Stomach (tissue), 9 donors: ENCODE results near the gene LRRC74A. TPM values are rescaled to one million over a fixed set of nuclear protein-coding genes. Genes with fewer than 3 reads are reported as not detected.

Source experiments
- DNase-seq, 2 donors: peaks; one replicate each; pipeline versions ENCODE4 v3.0.0 to v3.0.0-alpha.2; 2013 to 2019
- H3K27ac ChIP-seq, 5 donors: fragments of 200-600 bp in 4 of 5; sonication (generic) in 4 of 5; one replicate each; pipeline ENCODE4 v1.5.1; 2013 to 2019; ENCODE audit warnings: mild to moderate bottlenecking in 1 of 5, moderate library complexity in 1 of 5
- H3K27me3 ChIP-seq, 3 donors: fragments of 200-600 bp; sonication (generic); one replicate each; pipeline ENCODE4 v1.5.1; 2017 to 2019; ENCODE audit warnings: mixed run types in 1 of 3
- H3K36me3 ChIP-seq, 4 donors: fragments of 200-600 bp; sonication (generic); 1 replicate in 3 of 4; 2 replicates in 1 of 4; pipeline ENCODE4 v1.5.1; 2016 to 2019
- H3K4me1 ChIP-seq, 4 donors: fragments of 200-600 bp; sonication (generic); one replicate each; pipeline ENCODE4 v1.5.1; 2016 to 2019
- H3K4me3 ChIP-seq, 4 donors: fragments of 200-600 bp; sonication (generic) in 3 of 4; one replicate each; pipeline ENCODE4 v1.5.1; 2016 to 2019; ENCODE audit warnings: mild to moderate bottlenecking in 1 of 4
- H3K9me3 ChIP-seq, 4 donors: fragments of 200-600 bp; sonication (generic); one replicate each; pipeline ENCODE4 v1.5.1; 2016 to 2019
- CTCF ChIP-seq, 7 experiments: fragments of 450-650 bp in 4 of 7; fragments of 200-600 bp in 3 of 7; sonication (generic) in 3 of 7; IDR thresholded peaks; one replicate each; pipeline ENCODE4 v1.5.1; 2016 to 2019; ENCODE audit warnings: antibody characterized with exemption in 7 of 7, control low read depth in 2 of 7, mild to moderate bottlenecking in 1 of 7
- EP300 ChIP-seq: sonication (generic); formaldehyde crosslinking; IDR thresholded peaks from one replicate; pipeline ENCODE4 v1.6.1; 2017; ENCODE audit warnings: antibody characterized with exemption
- POLR2A ChIP-seq, 4 donors: fragments of 450-650 bp; IDR thresholded peaks; one replicate each; pipeline ENCODE4 v1.6.1; 2016; ENCODE audit warnings: antibody characterized with exemption in 4 of 4, control low read depth in 2 of 4, mild to moderate bottlenecking in 1 of 4, moderate library complexity in 1 of 4
- POLR2AphosphoS5 ChIP-seq, 3 donors: sonication (generic); formaldehyde crosslinking; IDR thresholded peaks; one replicate each; pipeline ENCODE4 v1.6.1; 2016; ENCODE audit warnings: antibody characterized with exemption in 3 of 3
- WGBS, 5 donors: extraction: QIAGEN DNeasy Blood & Tissue Kit in 3 of 5; methylation state at CpG; one replicate each; pipeline versions ENCODE4 v1.1.5 to v1.1.7; 2013 to 2018; 5-methylcytosine and 5-hydroxymethylcytosine counted together
- intact Hi-C: fragments of 100-400 bp; cut with DNase I; formaldehyde crosslinking; loops from one replicate; pipeline ENCODE4 v1.15.1; 2023; ENCODE audit warnings: low total_unique reads
- polyA plus RNA-seq, 3 donors: library from polyadenylated mRNA; stranded (reverse); fragments of 200-250 nt; gene quantifications; one replicate each; pipeline ENCODE4 v1.2.3, GENCODE V29; 2013
- total RNA-seq, 5 donors: library from RNA; depleted of rRNA; stranded (reverse); fragments of >200 nt; gene quantifications; one replicate each; pipeline versions ENCODE4 v1.1.0 to v1.2.3, GENCODE V29; 2014 to 2016
- donor health status: healthy with polysubstance abuse.
- donor health status: Bipolar disorder and iron deficiency.
- donor health status: healthy.

Gene LRRC74A
- total and polyA plus RNA-seq, 8 donors, result not detected

DNA sequence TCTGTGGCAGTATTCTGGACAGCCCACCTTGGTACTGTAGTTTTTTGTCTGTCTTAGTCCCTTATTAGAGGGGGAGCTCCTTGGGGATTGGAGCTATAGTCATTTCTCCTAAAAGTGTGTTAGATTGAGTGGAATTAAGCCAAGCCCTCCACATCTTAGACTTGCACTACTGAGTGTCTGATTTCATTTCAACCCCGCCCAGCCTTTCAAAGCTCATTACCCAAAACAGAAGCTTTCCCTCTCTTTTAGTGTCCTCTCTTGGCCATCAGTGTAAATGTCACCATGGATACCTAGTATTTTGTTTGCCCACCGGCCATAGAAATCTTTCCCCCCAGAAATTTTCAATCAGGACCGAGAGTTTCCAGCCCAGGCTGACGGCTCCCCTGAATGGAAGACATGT, 74.5 kb downstream of the LRRC74A start:
- 69 to 85% (median 77%) methylated on average over 4 of the region's 4 CpGs for WGBS, 5 donors
- Histone ChIP-seq H3K9me3 (no peaks in the 10 kb centered on the region), H3K36me3 (no peaks in the 10 kb centered on the region), H3K4me3 (no peak overlapping the region), H3K27me3 (no peaks in the 10 kb centered on the region), H3K4me1 (peaks cover 8 to 40% (median 29%) of the 10 kb centered on the region in 4 donors), H3K27ac (peak overlapping the region in 4 of 5 donors; percentile 8 to 76 (median 38))
- DNase-seq, result no peak
- intact Hi-C loops, result no loop called here
- TF ChIP-seq POLR2A (IDR thresholded peaks at IDR 0.05) (no peak), CTCF (IDR thresholded peaks at IDR 0.05) (no peak), EP300 (no peak), POLR2AphosphoS5 (IDR thresholded peaks at IDR 0.05) (no peak)

GRCh38 chr14:76901171-76902055, 75.2 kb downstream of the LRRC74A start:
- peak overlapping the region in 4 of 5 donors; percentile 27 to 76 (median 48) for H3K27ac ChIP-seq
- 67 to 79% (median 72%) methylated on average over 6 of the region's 6 CpGs for WGBS, 5 donors
- H3K4me1 ChIP-seq, result peaks cover 8 to 41% (median 30%) of the 10 kb centered on the region in 4 donors
- no peaks in the 10 kb centered on the region for H3K36me3 ChIP-seq
- intact Hi-C loops, result no loop called here
- no peak overlapping the region for H3K4me3 ChIP-seq
- no peak for DNase-seq
- TF ChIP-seq POLR2AphosphoS5 (IDR thresholded peaks at IDR 0.05) (peak in 1 of 3 donors; percentile 39), CTCF (IDR thresholded peaks at IDR 0.05) (no peak), POLR2A (IDR thresholded peaks at IDR 0.05) (no peak), EP300 (no peak)
- H3K9me3 ChIP-seq, result no peaks in the 10 kb centered on the region
- H3K27me3 ChIP-seq, result no peaks in the 10 kb centered on the region

GRCh38 chr14:76902591-76902990, 76.4 kb downstream of the LRRC74A start:
- H3K27ac ChIP-seq, result peak overlapping the region in 3 of 5 donors; percentile 46 to 81 (median 76)
- H3K36me3 ChIP-seq, result no peaks in the 10 kb centered on the region
- intact Hi-C loops, result no loop called here
- no peak for DNase-seq
- H3K9me3 ChIP-seq, result no peaks in the 10 kb centered on the region
- no peaks in the 10 kb centered on the region for H3K27me3 ChIP-seq
- no peak for TF ChIP-seq CTCF (IDR thresholded peaks at IDR 0.05)
- TF ChIP-seq POLR2AphosphoS5 (IDR thresholded peaks at IDR 0.05), result no peak
- TF ChIP-seq EP300, result no peak
- TF ChIP-seq POLR2A (IDR thresholded peaks at IDR 0.05), result no peak
- peaks cover 8 to 41% (median 30%) of the 10 kb centered on the region in 4 donors for H3K4me1 ChIP-seq
- no peak overlapping the region for H3K4me3 ChIP-seq
- 68 to 77% (median 70%) methylated on average over 5 of the region's 5 CpGs for WGBS, 5 donors

DNA sequence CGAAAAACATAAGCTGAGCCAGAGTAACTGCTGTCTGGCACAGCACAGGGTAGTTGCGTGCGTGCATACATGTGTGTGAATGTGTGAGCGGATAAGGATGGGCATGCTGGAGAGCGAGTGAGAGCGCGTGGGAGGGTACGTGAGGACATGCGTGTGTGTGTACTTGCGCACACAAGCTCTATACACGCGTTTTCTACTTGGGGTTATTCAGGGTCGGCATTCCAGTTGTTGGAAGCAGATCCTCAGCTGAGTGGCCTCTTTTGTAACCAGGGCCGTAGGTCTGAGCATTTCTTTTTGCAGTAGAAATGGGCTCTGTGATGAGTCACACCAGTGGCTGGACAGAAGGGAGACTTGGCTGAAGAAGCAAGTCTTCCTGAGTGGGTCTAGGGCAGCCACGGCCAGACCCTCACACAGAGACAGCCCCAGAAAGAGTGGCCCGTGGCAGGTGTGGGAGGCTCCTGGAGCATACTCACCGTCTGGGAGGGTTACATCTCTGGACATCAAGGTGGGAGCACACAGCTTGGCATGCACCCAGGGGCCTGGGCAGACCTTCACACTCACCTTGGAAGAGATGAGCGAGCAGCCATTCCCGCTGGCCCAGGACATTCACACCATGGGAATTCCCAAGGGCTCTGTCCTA, 78.0 kb downstream of the LRRC74A start:
- Histone ChIP-seq H3K9me3 (no peaks in the 10 kb centered on the region), H3K36me3 (no peaks in the 10 kb centered on the region), H3K4me3 (no peak overlapping the region), H3K27ac (peak overlapping the region; percentile 43 to 81 (median 76)), H3K4me1 (peaks cover 8 to 41% (median 30%) of the 10 kb centered on the region in 4 donors), H3K27me3 (no peaks in the 10 kb centered on the region)
- WGBS, 5 donors, result 60 to 75% (median 74%) methylated on average over 17 to 19 of the region's 19 CpGs
- intact Hi-C loops, result no loop called here
- peak; percentile 42 to 81 (median 78) for TF ChIP-seq POLR2AphosphoS5 (IDR thresholded peaks at IDR 0.05)
- no peak for TF ChIP-seq POLR2A (IDR thresholded peaks at IDR 0.05)
- peak; percentile 82 for TF ChIP-seq EP300
- DNase-seq, result peak in 1 of 2 donors; percentile 80
